Fibroblast of the aortic adventitia (primary cell): ENCODE measurements around the gene C2CD4B. TPM values are rescaled to one million over a fixed set of nuclear protein-coding genes. Genes with fewer than 3 reads are reported as not detected.

ENCODE experiments used
- DNase-seq: peaks from one replicate; pipeline ENCODE4 v3.0.0-alpha.2; 2010; ENCODE audit warnings: low read depth
- H3K4me3 ChIP-seq: 2 replicates; pipeline ENCODE4 v1.5.1; 2011; ENCODE audit warnings: low read depth, mild to moderate bottlenecking, control low read depth, low read length, moderate library complexity
- CTCF ChIP-seq: IDR thresholded peaks from 2 replicates; pipeline ENCODE4 v1.5.1; 2011; ENCODE audit warnings: mild to moderate bottlenecking, low read length, control low read depth, inconsistent platforms; ENCODE audit not compliant: insufficient read depth
- total RNA-seq: library from RNA; depleted of rRNA; stranded (reverse); fragments of >200 nt; gene quantifications from 2 replicates; pipeline ENCODE4 v1.2.3, GENCODE V29; 2012; ENCODE audit warnings: low replicate concordance

Gene C2CD4B
- total RNA-seq: not detected in 2 replicates

DNA sequence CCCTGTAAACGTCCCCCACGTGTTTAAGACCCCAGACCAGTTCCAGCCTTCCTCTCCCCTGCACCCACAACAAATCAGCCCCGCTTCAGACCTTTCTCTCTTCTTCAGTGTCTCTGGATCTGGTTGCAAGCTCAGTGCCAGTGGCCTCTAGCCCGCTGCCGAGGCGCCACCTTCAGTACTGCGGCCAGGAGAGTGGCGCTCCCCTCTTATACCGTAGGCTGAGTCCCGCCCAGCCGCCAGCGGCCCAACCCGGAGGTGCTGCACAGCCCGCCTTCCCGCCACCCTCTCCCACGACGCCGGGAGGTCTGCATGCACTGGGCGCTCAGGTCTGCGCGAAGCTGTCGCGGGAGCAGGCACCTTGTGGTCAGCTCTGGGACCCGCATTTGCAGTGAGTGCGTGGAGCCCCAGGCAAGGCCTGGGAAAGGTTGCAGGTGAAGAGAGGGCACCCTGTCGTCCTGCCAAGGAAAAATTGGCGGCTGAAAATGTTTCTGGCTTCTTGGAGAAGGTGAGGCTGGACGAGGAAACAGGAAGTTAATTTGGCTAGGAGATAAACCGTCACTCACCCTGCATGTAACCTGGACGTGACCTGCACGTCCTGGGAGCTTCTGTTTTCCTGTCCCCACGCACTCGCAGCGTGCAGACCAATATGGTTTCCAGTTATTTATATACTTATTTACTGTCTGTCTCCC is at the start of gene C2CD4B:
C2CD4B (minus strand) TSS at position 182 of the 689 bp plus-strand sequence. CDS start 301 bp downstream, outside the sequence.
- H3K4me3 ChIP-seq: peak within 1 kb of the TSS; percentile 18
- no peak for DNase-seq
- no peak for TF ChIP-seq CTCF

- no peak for TF ChIP-seq CTCF
- H3K4me3 ChIP-seq: no peak overlapping the region
- no peak for DNase-seq
Observed at GRCh38 chr15:62212741-62213140, 47.7 kb upstream of the C2CD4B start.

DNA sequence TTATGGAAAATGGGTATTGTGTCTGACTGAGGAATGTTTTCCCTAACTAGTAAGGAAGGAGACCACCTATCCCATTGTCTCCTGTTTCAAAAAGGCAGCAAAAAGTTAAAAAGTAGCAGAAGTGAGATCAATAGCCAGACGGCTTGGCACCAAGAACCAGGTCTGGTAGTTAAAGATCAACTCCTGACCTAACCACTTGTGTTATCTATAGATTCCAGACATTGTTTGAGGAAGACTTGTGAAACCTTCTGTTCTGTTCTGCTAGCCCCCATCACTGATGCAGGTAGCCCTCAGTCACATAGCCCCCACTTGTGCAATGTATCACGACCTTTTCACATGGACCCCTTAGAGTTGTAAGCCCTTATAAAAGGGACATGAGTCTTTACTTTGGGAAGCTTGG is 46.3 kb upstream of the C2CD4B start:
- TF ChIP-seq CTCF: no peak
- no peak for DNase-seq
- no peak overlapping the region for H3K4me3 ChIP-seq

DNA sequence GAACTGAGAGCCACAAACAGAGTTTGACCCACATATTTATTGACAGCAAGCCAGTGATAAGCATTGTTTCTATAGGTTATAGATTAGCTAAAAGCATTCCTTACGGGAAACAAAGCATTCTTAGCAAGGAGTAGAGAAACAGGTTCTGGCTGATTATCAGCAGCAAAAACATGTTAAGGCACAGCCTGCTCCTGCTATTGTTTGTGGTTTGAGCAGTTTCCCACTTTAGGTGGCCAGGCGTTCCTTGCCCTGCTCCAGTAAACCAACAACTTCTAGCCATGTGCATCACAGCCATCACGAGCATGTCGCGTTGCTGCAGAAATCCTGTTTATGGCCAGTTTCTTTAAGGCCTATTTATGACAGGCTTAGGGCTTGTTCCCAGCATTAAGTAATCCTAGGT is 44.7 kb upstream of the C2CD4B start:
- no peak for TF ChIP-seq CTCF
- H3K4me3 ChIP-seq: no peak overlapping the region
- no peak for DNase-seq

GRCh38 chr15:62209322-62209721 is 44.2 kb upstream of the C2CD4B start:
- no peak overlapping the region for H3K4me3 ChIP-seq
- TF ChIP-seq CTCF: no peak
- DNase-seq: no peak

DNA sequence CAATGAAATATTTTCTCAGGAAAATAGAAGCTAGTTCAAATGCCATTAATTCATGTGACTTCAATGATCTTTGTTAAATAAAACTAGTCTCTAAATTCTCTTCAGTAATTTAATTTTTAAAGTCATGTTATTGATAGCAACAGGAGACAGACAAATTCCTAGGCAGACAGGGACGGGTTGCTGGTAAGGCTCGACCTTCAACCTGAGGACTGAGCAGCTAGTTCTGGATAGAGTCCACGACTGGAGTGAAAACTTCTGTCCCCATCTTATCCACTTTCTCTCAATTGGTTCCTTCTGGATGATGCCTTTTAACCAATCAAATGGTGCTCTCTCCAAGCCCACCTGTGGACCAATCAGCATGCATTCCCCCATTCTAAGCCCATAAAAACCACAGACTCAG is 43.8 kb upstream of the C2CD4B start:
- TF ChIP-seq CTCF: no peak
- no peak for DNase-seq
- H3K4me3 ChIP-seq: no peak overlapping the region

DNA sequence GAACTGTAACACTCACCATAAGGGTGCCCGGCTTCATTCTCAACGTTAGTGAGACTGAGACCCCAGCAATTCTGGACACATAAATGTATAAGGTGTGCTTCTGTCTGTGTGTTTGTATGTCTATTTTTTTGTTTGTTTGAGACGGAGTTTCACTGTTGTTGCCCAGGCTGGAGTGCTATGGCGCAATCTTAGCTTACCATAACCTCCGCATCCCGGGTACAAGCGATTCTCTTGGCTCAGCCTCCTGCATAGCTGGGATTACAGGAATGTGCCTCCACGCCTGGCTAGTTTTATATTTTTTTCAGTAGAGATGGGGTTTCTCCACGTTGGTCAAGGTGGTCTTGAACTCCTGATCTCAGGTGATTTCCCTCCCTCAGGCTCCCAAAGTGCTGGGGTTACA is 43.3 kb upstream of the C2CD4B start:
- H3K4me3 ChIP-seq: no peak overlapping the region
- no peak for TF ChIP-seq CTCF
- DNase-seq: no peak
